Measurements from ENCODE around the gene LNX2. TPM values are rescaled to one million over a fixed set of nuclear protein-coding genes. Genes with fewer than 3 reads are reported as not detected.

LNX2 gene
- polyA plus RNA-seq, 2 donors: 5.5 to 6.1 TPM

DNA sequence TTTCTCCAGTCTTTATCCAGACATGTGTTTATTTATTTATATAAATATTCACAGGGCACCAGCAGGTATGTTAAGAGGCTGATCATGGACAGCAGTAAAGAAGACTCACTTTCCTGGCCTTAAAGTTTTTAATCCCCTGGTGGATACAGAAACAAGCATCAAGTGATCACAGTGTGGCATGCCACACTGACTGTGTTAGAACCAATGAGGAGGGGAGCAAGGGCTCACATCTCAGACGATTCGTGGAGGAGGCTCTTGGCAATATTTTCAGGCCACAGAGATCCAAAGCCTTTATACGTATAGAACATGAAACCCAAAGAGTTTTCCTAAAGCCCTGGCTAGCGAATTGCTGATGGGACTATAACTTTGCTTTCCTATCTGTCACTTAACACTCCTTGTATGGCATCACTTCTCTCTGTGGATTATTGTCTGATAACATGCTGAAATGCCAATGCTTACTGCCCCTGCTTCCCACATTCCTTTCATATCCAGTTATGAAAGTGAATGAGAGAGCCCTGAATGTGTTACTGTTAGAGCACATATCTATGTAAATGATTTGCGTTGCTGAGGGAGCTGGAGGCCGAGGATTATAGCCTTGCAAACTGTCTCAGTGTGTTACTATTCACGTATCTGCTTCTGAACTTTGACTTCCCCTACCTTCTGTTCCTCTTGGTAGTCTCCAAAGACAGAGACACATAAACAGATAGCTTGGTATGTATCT, 39.0 kb upstream of the LNX2 start:
- 63 to 74% methylated on average over 7 of the region's 7 CpGs for whole genome bisulfite sequencing, 2 donors
- Histone ChIP-seq H3K4me1 (ENCODE audit: control insufficient read depth in 2 of 2, insufficient read depth in 2 of 2, low read length in 1 of 2) (peaks cover 0 to 2% of the 10 kb centered on the region in 2 donors), H3K27ac (ENCODE audit: low read depth in 2 of 2, low read length in 1 of 2) (no peak overlapping the region)

GRCh38 chr13:27658546-27658945, 38.2 kb upstream of the LNX2 start:
- H3K4me3 ChIP-seq (ENCODE audit: low read depth in 1 of 2, low read length in 2 of 2): no peak overlapping the region
- H3K36me3 ChIP-seq (ENCODE audit: control insufficient read depth in 2 of 2, insufficient read depth in 2 of 2, low read length in 1 of 2): no peaks in the 10 kb centered on the region
- no peak overlapping the region for H3K27ac ChIP-seq (ENCODE audit: low read depth in 2 of 2, low read length in 1 of 2)
- peaks cover 0 to 2% of the 10 kb centered on the region in 2 donors for H3K4me1 ChIP-seq (ENCODE audit: control insufficient read depth in 2 of 2, insufficient read depth in 2 of 2, low read length in 1 of 2)
- H3K27me3 ChIP-seq (ENCODE audit: control insufficient read depth in 1 of 2, insufficient read depth in 2 of 2, low read length in 2 of 2): no peaks in the 10 kb centered on the region
- no peaks in the 10 kb centered on the region for H3K9me3 ChIP-seq (ENCODE audit: control insufficient read depth in 2 of 2, insufficient read depth in 1 of 2, low read depth in 1 of 2, low read length in 1 of 2)

More for the DNA sequence above, 39.0 kb upstream of the LNX2 start:
- no peaks in the 10 kb centered on the region for H3K9me3 ChIP-seq (ENCODE audit: control insufficient read depth in 2 of 2, insufficient read depth in 1 of 2, low read depth in 1 of 2, low read length in 1 of 2)
- H3K36me3 ChIP-seq (ENCODE audit: control insufficient read depth in 2 of 2, insufficient read depth in 2 of 2, low read length in 1 of 2): no peaks in the 10 kb centered on the region
- H3K27me3 ChIP-seq (ENCODE audit: control insufficient read depth in 1 of 2, insufficient read depth in 2 of 2, low read length in 2 of 2): no peaks in the 10 kb centered on the region
- no peak overlapping the region for H3K4me3 ChIP-seq (ENCODE audit: low read depth in 1 of 2, low read length in 2 of 2)

DNA sequence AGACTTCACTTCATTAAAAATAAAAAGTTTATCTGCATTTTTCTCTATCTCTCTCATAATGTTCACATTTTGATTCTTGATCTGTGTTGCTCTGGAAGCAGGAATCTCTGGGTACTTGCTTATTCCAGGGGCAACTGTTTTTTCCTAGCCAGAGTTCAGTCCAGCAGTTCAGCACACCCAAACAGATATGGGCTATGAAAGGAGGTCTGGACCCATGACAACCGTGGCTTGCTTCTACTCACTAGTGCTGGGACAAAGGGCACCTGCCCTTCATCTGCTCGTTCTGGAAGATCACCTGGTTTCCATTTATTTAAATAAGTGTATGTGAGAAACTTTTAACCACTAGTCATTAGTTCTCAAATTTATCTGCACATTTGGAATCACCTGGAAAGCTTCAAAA, 37.4 kb upstream of the LNX2 start:
- WGBS, 2 donors: 81 to 94% methylated on average over 2 of the region's 2 CpGs
- H3K36me3 ChIP-seq (ENCODE audit: control insufficient read depth in 2 of 2, insufficient read depth in 2 of 2, low read length in 1 of 2): no peaks in the 10 kb centered on the region
- no peaks in the 10 kb centered on the region for H3K9me3 ChIP-seq (ENCODE audit: control insufficient read depth in 2 of 2, insufficient read depth in 1 of 2, low read depth in 1 of 2, low read length in 1 of 2)
- H3K4me3 ChIP-seq (ENCODE audit: low read depth in 1 of 2, low read length in 2 of 2): no peak overlapping the region
- no peaks in the 10 kb centered on the region for H3K27me3 ChIP-seq (ENCODE audit: control insufficient read depth in 1 of 2, insufficient read depth in 2 of 2, low read length in 2 of 2)
- H3K4me1 ChIP-seq (ENCODE audit: control insufficient read depth in 2 of 2, insufficient read depth in 2 of 2, low read length in 1 of 2): peaks cover 0 to 2% of the 10 kb centered on the region in 2 donors
- H3K27ac ChIP-seq (ENCODE audit: low read depth in 2 of 2, low read length in 1 of 2): no peak overlapping the region

GRCh38 chr13:27654816-27655215, 34.5 kb upstream of the LNX2 start:
- Histone ChIP-seq H3K27ac (ENCODE audit: low read depth in 2 of 2, low read length in 1 of 2) (peak overlapping the region in 1 of 2 donors; percentile 42), H3K4me1 (ENCODE audit: control insufficient read depth in 2 of 2, insufficient read depth in 2 of 2, low read length in 1 of 2) (no peaks in the 10 kb centered on the region)
- WGBS, 2 donors: 92 to 94% methylated on average over 1 of the region's 1 CpG

DNA sequence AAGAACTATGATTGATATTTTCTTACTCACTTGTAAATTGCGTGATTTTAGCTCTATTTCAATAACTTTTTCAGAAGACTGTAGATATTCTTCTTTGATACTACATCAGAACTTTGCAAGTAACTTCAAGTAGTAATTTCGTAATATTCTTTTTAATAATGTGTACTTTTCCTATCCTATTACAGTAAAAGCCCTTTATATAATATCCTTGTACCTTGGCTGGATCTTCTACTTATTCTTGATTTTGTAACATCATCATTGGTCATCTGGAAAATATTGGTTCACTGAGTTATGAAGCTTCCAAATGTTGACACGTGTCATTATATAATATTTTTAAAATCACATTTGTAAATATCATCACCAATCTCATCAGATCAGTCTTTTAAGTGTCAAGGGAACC, 33.7 kb upstream of the LNX2 start:
- WGBS, 2 donors: 67 to 87% methylated on average over 3 of the region's 3 CpGs
- H3K9me3 ChIP-seq (ENCODE audit: control insufficient read depth in 2 of 2, insufficient read depth in 1 of 2, low read depth in 1 of 2, low read length in 1 of 2): peaks cover 0 to 7% of the 10 kb centered on the region in 2 donors
- H3K36me3 ChIP-seq (ENCODE audit: control insufficient read depth in 2 of 2, insufficient read depth in 2 of 2, low read length in 1 of 2): peaks cover 7 to 8% of the 10 kb centered on the region in 2 donors
- no peaks in the 10 kb centered on the region for H3K4me1 ChIP-seq (ENCODE audit: control insufficient read depth in 2 of 2, insufficient read depth in 2 of 2, low read length in 1 of 2)
- no peak overlapping the region for H3K27ac ChIP-seq (ENCODE audit: low read depth in 2 of 2, low read length in 1 of 2)
- H3K27me3 ChIP-seq (ENCODE audit: control insufficient read depth in 1 of 2, insufficient read depth in 2 of 2, low read length in 2 of 2): no peaks in the 10 kb centered on the region
- no peak overlapping the region for H3K4me3 ChIP-seq (ENCODE audit: low read depth in 1 of 2, low read length in 2 of 2)

More at GRCh38 chr13:27654816-27655215, 34.5 kb upstream of the LNX2 start:
- Histone ChIP-seq H3K36me3 (ENCODE audit: control insufficient read depth in 2 of 2, insufficient read depth in 2 of 2, low read length in 1 of 2) (peaks cover 3 to 6% of the 10 kb centered on the region in 2 donors), H3K9me3 (ENCODE audit: control insufficient read depth in 2 of 2, insufficient read depth in 1 of 2, low read depth in 1 of 2, low read length in 1 of 2) (peaks cover 0 to 4% of the 10 kb centered on the region in 2 donors), H3K27me3 (ENCODE audit: control insufficient read depth in 1 of 2, insufficient read depth in 2 of 2, low read length in 2 of 2) (no peaks in the 10 kb centered on the region), H3K4me3 (ENCODE audit: low read depth in 1 of 2, low read length in 2 of 2) (no peak overlapping the region)

DNA sequence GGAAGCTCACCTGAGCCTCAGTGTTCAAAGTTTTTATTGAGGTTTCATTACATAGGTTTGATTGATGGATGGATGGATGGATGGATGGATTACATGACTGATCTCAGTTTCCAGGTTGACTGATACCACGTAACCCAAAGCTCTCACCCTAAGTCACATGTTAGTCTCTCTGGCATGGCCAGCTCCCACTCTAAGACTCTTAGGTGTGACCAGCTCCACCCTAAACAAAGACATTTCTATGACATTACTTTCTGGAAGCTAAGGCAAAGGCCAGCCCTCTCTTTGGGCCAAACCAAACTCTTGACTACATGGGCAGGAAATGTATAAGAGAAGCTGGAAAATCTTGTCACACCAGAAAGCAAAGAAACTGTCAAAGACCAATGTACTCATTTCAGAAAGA, 30.0 kb upstream of the LNX2 start:
- H3K27ac ChIP-seq (ENCODE audit: low read depth in 2 of 2, low read length in 1 of 2): no peak overlapping the region
- H3K9me3 ChIP-seq (ENCODE audit: control insufficient read depth in 2 of 2, insufficient read depth in 1 of 2, low read depth in 1 of 2, low read length in 1 of 2): peaks cover 0 to 7% of the 10 kb centered on the region in 2 donors
- peaks cover 0 to 2% of the 10 kb centered on the region in 2 donors for H3K4me1 ChIP-seq (ENCODE audit: control insufficient read depth in 2 of 2, insufficient read depth in 2 of 2, low read length in 1 of 2)
- peaks cover 7 to 10% of the 10 kb centered on the region in 2 donors for H3K36me3 ChIP-seq (ENCODE audit: control insufficient read depth in 2 of 2, insufficient read depth in 2 of 2, low read length in 1 of 2)
- WGBS, 2 donors: 89 to 95% methylated on average over 1 of the region's 1 CpG
- no peaks in the 10 kb centered on the region for H3K27me3 ChIP-seq (ENCODE audit: control insufficient read depth in 1 of 2, insufficient read depth in 2 of 2, low read length in 2 of 2)
- H3K4me3 ChIP-seq (ENCODE audit: low read depth in 1 of 2, low read length in 2 of 2): no peak overlapping the region

GRCh38 chr13:27644302-27644701, 24.0 kb upstream of the LNX2 start:
- Histone ChIP-seq H3K27me3 (ENCODE audit: control insufficient read depth in 1 of 2, insufficient read depth in 2 of 2, low read length in 2 of 2) (no peaks in the 10 kb centered on the region), H3K4me1 (ENCODE audit: control insufficient read depth in 2 of 2, insufficient read depth in 2 of 2, low read length in 1 of 2) (peaks cover 0 to 2% of the 10 kb centered on the region in 2 donors), H3K36me3 (ENCODE audit: control insufficient read depth in 2 of 2, insufficient read depth in 2 of 2, low read length in 1 of 2) (peaks cover 0 to 2% of the 10 kb centered on the region in 2 donors), H3K4me3 (ENCODE audit: low read depth in 1 of 2, low read length in 2 of 2) (no peak overlapping the region), H3K9me3 (ENCODE audit: control insufficient read depth in 2 of 2, insufficient read depth in 1 of 2, low read depth in 1 of 2, low read length in 1 of 2) (no peaks in the 10 kb centered on the region), H3K27ac (ENCODE audit: low read depth in 2 of 2, low read length in 1 of 2) (no peak overlapping the region)
- WGBS, 2 donors: 16 to 17% methylated on average over 1 of the region's 1 CpG

GRCh38 chr13:27643334-27644132, 23.2 kb upstream of the LNX2 start:
- no peaks in the 10 kb centered on the region for H3K9me3 ChIP-seq (ENCODE audit: control insufficient read depth in 2 of 2, insufficient read depth in 1 of 2, low read depth in 1 of 2, low read length in 1 of 2)
- H3K27me3 ChIP-seq (ENCODE audit: control insufficient read depth in 1 of 2, insufficient read depth in 2 of 2, low read length in 2 of 2): no peaks in the 10 kb centered on the region
- peak overlapping the region in 1 of 2 donors; percentile 73 for H3K27ac ChIP-seq (ENCODE audit: low read depth in 2 of 2, low read length in 1 of 2)
- H3K4me1 ChIP-seq (ENCODE audit: control insufficient read depth in 2 of 2, insufficient read depth in 2 of 2, low read length in 1 of 2): peaks cover 0 to 2% of the 10 kb centered on the region in 2 donors
- no peak overlapping the region for H3K4me3 ChIP-seq (ENCODE audit: low read depth in 1 of 2, low read length in 2 of 2)
- H3K36me3 ChIP-seq (ENCODE audit: control insufficient read depth in 2 of 2, insufficient read depth in 2 of 2, low read length in 1 of 2): peaks cover 0 to 2% of the 10 kb centered on the region in 2 donors
- 54% methylated on average over 5 of the region's 5 CpGs for WGBS, 2 donors

- Histone ChIP-seq H3K27me3 (ENCODE audit: control insufficient read depth in 1 of 2, insufficient read depth in 2 of 2, low read length in 2 of 2) (no peaks in the 10 kb centered on the region), H3K27ac (ENCODE audit: low read depth in 2 of 2, low read length in 1 of 2) (peak overlapping the region in 1 of 2 donors; percentile 47), H3K36me3 (ENCODE audit: control insufficient read depth in 2 of 2, insufficient read depth in 2 of 2, low read length in 1 of 2) (no peaks in the 10 kb centered on the region), H3K4me3 (ENCODE audit: low read depth in 1 of 2, low read length in 2 of 2) (no peak overlapping the region), H3K9me3 (ENCODE audit: control insufficient read depth in 2 of 2, insufficient read depth in 1 of 2, low read depth in 1 of 2, low read length in 1 of 2) (no peaks in the 10 kb centered on the region), H3K4me1 (ENCODE audit: control insufficient read depth in 2 of 2, insufficient read depth in 2 of 2, low read length in 1 of 2) (peaks cover 0 to 5% of the 10 kb centered on the region in 2 donors)
- WGBS, 2 donors: 83 to 88% methylated on average over 4 of the region's 4 CpGs
These were observed 21.6 kb upstream of the LNX2 start for GRCh38 chr13:27641711-27642502.

Measured in esophagus (tissue), 2 donors.